Endothelial cell of umbilical vein (primary cell): Measurements from ENCODE around the gene NOTCH1. TPM values are rescaled to one million over a fixed set of nuclear protein-coding genes. Genes with fewer than 3 reads are reported as not detected.

Experiments used
- BruUV-seq: library from RNA; stranded (reverse); fragments of 400-500 nt; replicated peaks from 2 replicates; lab custom pipeline; 2021; lab: Mats Ljungman, UMichigan
- CTCF ChIA-PET: fragments of 300-600, 350-600 bp; sonication (Branson Sonifier 250); formaldehyde crosslinking; loops from one replicate; lab custom pipeline; 2021; ENCODE audit warnings: antibody characterized with exemption, inconsistent platforms; lab: Charles Lee
- POLR2A ChIA-PET: fragments of 300-600, 350-600 bp; sonication (Branson Sonifier 250); formaldehyde crosslinking; loops from one replicate; lab custom pipeline; 2021; ENCODE audit warnings: antibody characterized with exemption, inconsistent platforms; lab: Charles Lee
- DNase-seq: peaks from one replicate; pipeline ENCODE4 v3.0.0-alpha.2; 2011; ENCODE audit warnings: low read depth, low spot score
- FAIRE-seq: peaks from 2 replicates; lab custom pipeline; 2011; peaks lifted over from hg19 to GRCh38; lab: Jason Lieb, UNC
- H2AFZ ChIP-seq: 2 replicates; pipeline ENCODE4 v1.6.0; 2012; ENCODE audit warnings: low read depth, low read length, control low read depth, inconsistent platforms
- H3K27ac ChIP-seq: 2 replicates; pipeline ENCODE4 v1.5.1; 2011; ENCODE audit warnings: low read depth, mild to moderate bottlenecking, control low read depth, low read length, moderate library complexity; ENCODE audit not compliant: insufficient read depth
- H3K27me3 ChIP-seq, 2 experiments: 2 replicates each; pipeline versions ENCODE4 v1.6.0 to v1.6.1; 2011; ENCODE audit warnings: low read length in 2 of 2, mixed read lengths in 1 of 2; ENCODE audit not compliant: control insufficient read depth in 2 of 2, insufficient read depth in 2 of 2
- H3K36me3 ChIP-seq, 2 experiments: 2 replicates in 1 of 2; 3 replicates in 1 of 2; pipeline ENCODE4 v1.5.1; 2011; ENCODE audit warnings: low read length in 2 of 2, mild to moderate bottlenecking in 1 of 2, moderate library complexity in 1 of 2; ENCODE audit not compliant: control insufficient read depth in 2 of 2, insufficient read depth in 2 of 2; ENCODE audit errors: extremely low read depth in 1 of 2
- H3K4me1 ChIP-seq: 3 replicates; pipeline ENCODE4 v1.5.1; 2011; ENCODE audit warnings: mild to moderate bottlenecking, low read length; ENCODE audit not compliant: control insufficient read depth, insufficient read depth; ENCODE audit errors: extremely low read depth
- H3K4me2 ChIP-seq: 2 replicates; pipeline ENCODE4 v1.6.1; 2011; ENCODE audit warnings: low read length, control low read depth, mixed read lengths; ENCODE audit not compliant: insufficient read depth
- H3K4me3 ChIP-seq, 3 experiments: fragments of 200-600 bp in 1 of 3; sonication (generic), shearing (Covaris generic) in 1 of 3; replicated peaks in 1 of 3; 2 replicates each; pipeline ENCODE4 v1.5.1; 2011 to 2016; ENCODE audit warnings: control low read depth in 3 of 3, low read length in 3 of 3, mild to moderate bottlenecking in 2 of 3, inconsistent platforms in 1 of 3, low read depth in 1 of 3, moderate library complexity in 1 of 3; ENCODE audit not compliant: insufficient read depth in 1 of 3
- H3K79me2 ChIP-seq: 2 replicates; pipeline ENCODE4 v1.6.0; 2012; ENCODE audit warnings: low read length, inconsistent platforms; ENCODE audit not compliant: control insufficient read depth, insufficient read depth
- H3K9ac ChIP-seq: replicated peaks from 2 replicates; pipeline ENCODE3; 2011; ENCODE audit warnings: low read length, control low read depth; ENCODE audit not compliant: insufficient read depth; ENCODE audit errors: extremely low read depth
- H3K9me1 ChIP-seq: replicated peaks from 3 replicates; pipeline ENCODE4 v1.6.0; 2011; ENCODE audit warnings: mild to moderate bottlenecking, low read length; ENCODE audit not compliant: control insufficient read depth, insufficient read depth; ENCODE audit errors: extremely low read depth
- H3K9me3 ChIP-seq: replicated peaks from 2 replicates; pipeline ENCODE4 v1.5.1; 2012; ENCODE audit warnings: low read length, inconsistent platforms; ENCODE audit not compliant: control insufficient read depth, insufficient read depth
- H4K20me1 ChIP-seq: replicated peaks from 2 replicates; pipeline ENCODE3; 2011; ENCODE audit warnings: mild to moderate bottlenecking, low read length; ENCODE audit not compliant: control insufficient read depth, insufficient read depth; ENCODE audit errors: extremely low read depth
- CTCF ChIP-seq, 2 donors: IDR thresholded peaks; 1 replicate in 1 of 2; 2 replicates in 1 of 2; pipeline ENCODE4 v1.5.1; 2011; ENCODE audit warnings: low read length in 2 of 2, mild to moderate bottlenecking in 2 of 2, moderate library complexity in 2 of 2, control low read depth in 1 of 2, inconsistent platforms in 1 of 2, low read depth in 1 of 2; ENCODE audit not compliant: insufficient read depth in 1 of 2; ENCODE audit errors: extremely low read depth in 1 of 2
- EZH2 ChIP-seq: IDR thresholded peaks from 2 replicates; pipeline ENCODE4 v1.6.1; 2012; ENCODE audit warnings: borderline replicate concordance, low read depth, mild to moderate bottlenecking, moderate library complexity, low read length, inconsistent platforms; ENCODE audit not compliant: severe bottlenecking
- FOS ChIP-seq: IDR thresholded peaks from 2 replicates; pipeline ENCODE4 v1.6.1; 2011; ENCODE audit warnings: mild to moderate bottlenecking, low read length, moderate library complexity, borderline replicate concordance; ENCODE audit not compliant: insufficient read depth
- GATA2 ChIP-seq: IDR thresholded peaks from 2 replicates; pipeline ENCODE4 v1.7.0; 2011; ENCODE audit warnings: low read depth, mild to moderate bottlenecking, moderate library complexity, mixed read lengths, low read length; ENCODE audit not compliant: insufficient read length, insufficient read depth
- JUN ChIP-seq: IDR thresholded peaks from 2 replicates; pipeline ENCODE4 v1.6.1; 2011; ENCODE audit warnings: borderline replicate concordance, low read depth; ENCODE audit not compliant: insufficient read length, insufficient read depth
- MAX ChIP-seq: IDR thresholded peaks from 2 replicates; pipeline ENCODE4 v1.6.1; 2011; ENCODE audit not compliant: insufficient read depth, insufficient read length
- MYC ChIP-seq: IDR thresholded peaks from one replicate; pipeline ENCODE4 v1.6.1; 2011; ENCODE audit warnings: mild to moderate bottlenecking, low read depth, low read length
- POLR2A ChIP-seq: IDR thresholded peaks from 2 replicates; pipeline ENCODE4 v1.6.1; 2012; ENCODE audit warnings: low read depth, mild to moderate bottlenecking, control low read depth, low read length
- POLR2AphosphoS5 ChIP-seq: IDR thresholded peaks from 2 replicates; pipeline ENCODE4 v1.6.1; 2012; ENCODE audit warnings: low read depth, mild to moderate bottlenecking, control low read depth, low read length, moderate library complexity; ENCODE audit not compliant: insufficient read depth
- dilution Hi-C: fragments of 300-500 bp; cut with MboI; formaldehyde crosslinking; loops from one replicate; pipeline ENCODE4 v1.15.0; 2019; ENCODE audit warnings: low sequenced_read_pairs; ENCODE audit not compliant: extremely low pct_ligation_motif_present
- intact Hi-C: fragments of 100-400 bp; cut with micrococcal nuclease; formaldehyde crosslinking; loops from one replicate; pipeline ENCODE4 v1.10.0; 2022
- polyA plus RNA-seq, 4 experiments: library from polyadenylated mRNA; depleted of rRNA in 3 of 4; stranded (reverse) in 3 of 4; unstranded in 1 of 4; fragments of >200 nt; gene quantifications; 2 replicates each; pipeline versions ENCODE4 v1.2.1 to v1.2.3, GENCODE V29; 2011 to 2012; ENCODE audit warnings: missing spikeins in 1 of 4
- total RNA-seq: library from RNA; stranded (reverse); gene quantifications from 2 replicates; pipeline ENCODE4 v1.2.3, GENCODE V29; 2021

The NOTCH1 gene
- total and polyA plus RNA-seq, 2 donors (not counting 3 experiments of a cell fraction or from before 2014, with no cell fraction given): 31.7 to 153 TPM

- DNase-seq (no peak), FAIRE-seq (no peak)
- H3K79me2 ChIP-seq: no peaks in the 10 kb centered on the region
- peaks cover 10% of the 10 kb centered on the region for H3K4me1 ChIP-seq
- H3K27me3 ChIP-seq: no peaks in the 10 kb centered on the region
- no peak overlapping the region for H3K27ac ChIP-seq
- no peaks in the 10 kb centered on the region for H3K9me3 ChIP-seq
- POLR2A ChIA-PET: no interaction called here
- H4K20me1 ChIP-seq: no peaks in the 10 kb centered on the region
- H2AFZ ChIP-seq: no peak overlapping the region
- dilution Hi-C loops: no loop called here
- no peak overlapping the region for H3K4me2 ChIP-seq
- no peaks in the 10 kb centered on the region for H3K9me1 ChIP-seq
- H3K4me3 ChIP-seq: no peak overlapping the region
- TF ChIP-seq POLR2AphosphoS5 (no peak), FOS (no peak), POLR2A (no peak), EZH2 (no peak), CTCF (IDR thresholded peaks at IDR 0.05; ENCODE audit: extremely low read depth in 1 of 2, insufficient read depth in 1 of 2, low read depth in 1 of 2, low read length in 2 of 2) (no peak), MYC (no peak), MAX (no peak), JUN (no peak), GATA2 (no peak)
- no peak overlapping the region for H3K9ac ChIP-seq
- no peaks in the 10 kb centered on the region for H3K36me3 ChIP-seq
- no TSS peak for BruUV-seq
- CTCF ChIA-PET: no interaction called here
- intact Hi-C loops: no loop called here
These were observed 46.8 kb upstream of the NOTCH1 start for GRCh38 chr9:136592666-136593065.
